ENCODE data around the gene ALPK3.

Gene ALPK3

GRCh38 chr15:84816694-84817465 lies at the start of gene ALPK3:
Gene ALPK3, plus strand, starts transcription at chr15:84817356. Its CDS starts 97 bp downstream, at chr15:84817453.
- no peak for DNase-seq (ENCODE audit: low read depth)
- no peak within 1 kb of the TSS for H3K4me3 ChIP-seq (ENCODE audit: low read depth, low read length)
- TF ChIP-seq CTCF (conservative IDR thresholded peaks at IDR 0.05; ENCODE audit: low read depth, low read length), result no peak

GRCh38 chr15:84772031-84772430 lies 45.1 kb upstream of the ALPK3 start:
- no peak for TF ChIP-seq CTCF (conservative IDR thresholded peaks at IDR 0.05; ENCODE audit: low read depth, low read length)
- H3K4me3 ChIP-seq (ENCODE audit: low read depth, low read length), result no peak overlapping the region
- no peak for DNase-seq (ENCODE audit: low read depth)

GRCh38 chr15:84772467-84772866 lies 44.7 kb upstream of the ALPK3 start:
- TF ChIP-seq CTCF (conservative IDR thresholded peaks at IDR 0.05; ENCODE audit: low read depth, low read length), result no peak
- peak; percentile 19 for DNase-seq (ENCODE audit: low read depth)
- no peak overlapping the region for H3K4me3 ChIP-seq (ENCODE audit: low read depth, low read length)

GRCh38 chr15:84773716-84774115 lies 43.4 kb upstream of the ALPK3 start:
- H3K4me3 ChIP-seq (ENCODE audit: low read depth, low read length), result no peak overlapping the region
- TF ChIP-seq CTCF (conservative IDR thresholded peaks at IDR 0.05; ENCODE audit: low read depth, low read length), result no peak
- no peak for DNase-seq (ENCODE audit: low read depth)

- no peak overlapping the region for H3K4me3 ChIP-seq (ENCODE audit: low read depth, low read length)
- TF ChIP-seq CTCF (conservative IDR thresholded peaks at IDR 0.05; ENCODE audit: low read depth, low read length), result no peak
- no peak for DNase-seq (ENCODE audit: low read depth)
Observed at GRCh38 chr15:84775867-84776449, 41.2 kb upstream of the ALPK3 start.

- H3K4me3 ChIP-seq (ENCODE audit: low read depth, low read length), result no peak overlapping the region
- TF ChIP-seq CTCF (conservative IDR thresholded peaks at IDR 0.05; ENCODE audit: low read depth, low read length), result no peak
- DNase-seq (ENCODE audit: low read depth), result no peak
Observed at GRCh38 chr15:84778194-84778593, 39.0 kb upstream of the ALPK3 start.

GRCh38 chr15:84780492-84780891 lies 36.7 kb upstream of the ALPK3 start:
- no peak overlapping the region for H3K4me3 ChIP-seq (ENCODE audit: low read depth, low read length)
- no peak for DNase-seq (ENCODE audit: low read depth)
- TF ChIP-seq CTCF (conservative IDR thresholded peaks at IDR 0.05; ENCODE audit: low read depth, low read length), result no peak

All from choroid plexus epithelial cell (primary cell).